GM21576 (cell line): ENCODE data around the gene CASS4.
"Not testable (repeated sequence)": the region's sequence is repeated elsewhere in the genome, so short reads cannot be mapped to it uniquely, and the experiment has no call there.

Experiments used
- ATAC-seq: cut with Tn5 transposase; IDR thresholded peaks from one replicate; pipeline ENCODE4 v1.9.1; 2021; ENCODE audit warnings: mild to moderate bottlenecking, moderate library complexity; ENCODE audit not compliant: unreplicated experiment

CASS4 gene

GRCh38 chr20:56391596-56392131 is 20.4 kb upstream of the CASS4 start:
- peak; percentile 27 for ATAC-seq

GRCh38 chr20:56392132-56392880 is 19.8 kb upstream of the CASS4 start, which contains the start of the genes AURKA and CSTF1:
Gene AURKA (minus strand): TSS chr20:56392215. CDS start chr20:56388197, 4,018 bp downstream.
Gene CSTF1 (plus strand): TSS chr20:56392645. CDS start chr20:56395553, 2,908 bp downstream.
- ATAC-seq: peak; percentile 92

- ATAC-seq: no peak
These were observed 19.1 kb upstream of the CASS4 start for GRCh38 chr20:56392881-56393482.

GRCh38 chr20:56393653-56394052 is 18.4 kb upstream of the CASS4 start:
- no peak for ATAC-seq

- no peak for ATAC-seq
These were observed 16.9 kb upstream of the CASS4 start for GRCh38 chr20:56395166-56395565.

GRCh38 chr20:56400001-56400640 is 11.9 kb upstream of the CASS4 start:
- peak; percentile 63 for ATAC-seq

GRCh38 chr20:56403465-56403864 is 8.6 kb upstream of the CASS4 start:
- no peak for ATAC-seq

- not testable (repeated sequence) for ATAC-seq
These were observed 6.7 kb upstream of the CASS4 start for GRCh38 chr20:56405356-56405755.

- no peak for ATAC-seq
These were observed 5.2 kb upstream of the CASS4 start for GRCh38 chr20:56406910-56407309.

GRCh38 chr20:56409521-56409920 is 2.5 kb upstream of the CASS4 start:
- ATAC-seq: no peak

- ATAC-seq: no peak
These were observed 2.1 kb upstream of the CASS4 start for GRCh38 chr20:56409956-56410355.

GRCh38 chr20:56411287-56411686 is 773 bp upstream of the CASS4 start:
- not testable (repeated sequence) for ATAC-seq

- no peak for ATAC-seq
These were observed 372 bp downstream of the CASS4 start for GRCh38 chr20:56412473-56412790.

- no peak for ATAC-seq
These were observed 889 bp downstream of the CASS4 start for GRCh38 chr20:56412949-56413348.

GRCh38 chr20:56414842-56415765 is 3.0 kb downstream of the CASS4 start:
- ATAC-seq: no peak

- ATAC-seq: no peak
These were observed 5.3 kb downstream of the CASS4 start for GRCh38 chr20:56417402-56417801.

GRCh38 chr20:56417911-56418310 is 5.9 kb downstream of the CASS4 start:
- no peak for ATAC-seq

GRCh38 chr20:56418385-56418861 is 6.4 kb downstream of the CASS4 start:
- no peak for ATAC-seq

- no peak for ATAC-seq
These were observed 8.0 kb downstream of the CASS4 start for GRCh38 chr20:56420028-56420427.

- no peak for ATAC-seq
These were observed 9.1 kb downstream of the CASS4 start for GRCh38 chr20:56420940-56421688.
